ENCODE measurements around the gene GAS7.

The GAS7 gene

DNA sequence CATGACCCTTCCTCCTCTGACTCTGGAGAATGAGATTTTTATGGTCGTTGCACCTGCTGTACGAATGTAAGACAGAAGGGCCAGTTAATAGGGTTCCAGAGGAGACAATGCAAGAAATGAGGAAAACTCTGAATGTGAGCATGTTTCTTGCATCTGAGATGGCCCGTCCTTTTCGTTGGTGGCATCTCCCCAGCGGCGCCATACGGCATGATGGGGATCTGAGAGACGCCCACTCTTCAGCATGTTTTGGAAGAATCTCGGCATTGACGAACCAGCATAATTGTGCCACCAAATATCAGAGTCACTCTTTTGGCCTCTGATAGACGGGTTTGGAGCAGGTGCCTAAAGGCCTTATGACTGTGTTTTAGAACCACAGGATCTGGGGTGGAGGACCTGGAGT lies 166.8 kb downstream of the GAS7 start:
- DNase-seq (ENCODE audit: low spot score): no peak
- TF ChIP-seq, protein P1, sequence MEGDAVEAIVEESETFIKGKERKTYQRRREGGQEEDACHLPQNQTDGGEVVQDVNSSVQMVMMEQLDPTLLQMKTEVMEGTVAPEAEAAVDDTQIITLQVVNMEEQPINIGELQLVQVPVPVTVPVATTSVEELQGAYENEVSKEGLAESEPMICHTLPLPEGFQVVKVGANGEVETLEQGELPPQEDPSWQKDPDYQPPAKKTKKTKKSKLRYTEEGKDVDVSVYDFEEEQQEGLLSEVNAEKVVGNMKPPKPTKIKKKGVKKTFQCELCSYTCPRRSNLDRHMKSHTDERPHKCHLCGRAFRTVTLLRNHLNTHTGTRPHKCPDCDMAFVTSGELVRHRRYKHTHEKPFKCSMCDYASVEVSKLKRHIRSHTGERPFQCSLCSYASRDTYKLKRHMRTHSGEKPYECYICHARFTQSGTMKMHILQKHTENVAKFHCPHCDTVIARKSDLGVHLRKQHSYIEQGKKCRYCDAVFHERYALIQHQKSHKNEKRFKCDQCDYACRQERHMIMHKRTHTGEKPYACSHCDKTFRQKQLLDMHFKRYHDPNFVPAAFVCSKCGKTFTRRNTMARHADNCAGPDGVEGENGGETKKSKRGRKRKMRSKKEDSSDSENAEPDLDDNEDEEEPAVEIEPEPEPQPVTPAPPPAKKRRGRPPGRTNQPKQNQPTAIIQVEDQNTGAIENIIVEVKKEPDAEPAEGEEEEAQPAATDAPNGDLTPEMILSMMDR (IDR thresholded peaks at IDR 0.05; ENCODE audit: borderline replicate concordance, control extremely low read depth, extremely low read depth, insufficient read depth, missing control alignments): no peak

DNA sequence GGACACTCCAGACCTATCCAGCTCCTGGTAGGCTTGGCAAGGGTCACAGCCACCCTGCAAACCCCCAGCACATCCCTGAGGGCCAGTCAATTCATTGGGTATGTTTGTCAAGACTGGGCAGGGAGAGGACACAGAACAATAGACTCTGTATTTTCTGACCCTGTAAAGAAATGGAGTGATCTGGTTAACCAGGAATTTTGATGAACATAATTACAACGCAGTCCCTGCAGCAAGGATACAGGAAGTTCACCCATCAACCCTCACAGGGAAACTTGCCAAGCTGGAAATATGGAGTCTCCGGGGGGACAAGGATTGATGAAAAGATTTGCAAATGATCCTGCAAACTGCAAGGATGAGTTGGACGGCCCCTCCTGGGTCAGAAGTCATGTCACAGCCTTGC lies 167.3 kb downstream of the GAS7 start:
- DNase-seq (ENCODE audit: low spot score): no peak
- in situ Hi-C loops (cut with MboI; ENCODE audit: low sequenced_read_pairs, unreplicated experiment): no loop called here
- TF ChIP-seq, protein P1 (IDR thresholded peaks at IDR 0.05; ENCODE audit: borderline replicate concordance, control extremely low read depth, extremely low read depth, insufficient read depth, missing control alignments): no peak

More for the DNA sequence above, 166.8 kb downstream of the GAS7 start:
- in situ Hi-C loops (cut with MboI; ENCODE audit: low sequenced_read_pairs, unreplicated experiment): no loop called here

DNA sequence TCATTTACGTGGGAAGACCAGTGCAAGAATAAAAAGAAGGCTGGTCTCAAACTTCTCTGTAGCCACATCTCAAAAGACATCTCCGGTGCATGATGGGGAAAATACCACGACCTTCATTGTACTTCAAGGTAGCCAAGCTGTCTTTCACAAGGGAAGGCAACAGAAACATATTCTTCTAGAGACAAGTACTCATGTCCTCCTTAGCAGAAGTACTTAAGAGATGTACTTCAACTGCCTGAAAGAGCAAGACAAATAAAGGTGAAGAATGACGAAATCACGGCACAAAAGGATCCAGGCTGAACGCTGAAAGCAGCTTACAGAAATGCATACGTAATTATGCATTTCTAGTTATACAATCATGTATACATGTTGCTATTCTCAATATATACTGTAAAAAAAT lies 169.3 kb downstream of the GAS7 start:
- DNase-seq (ENCODE audit: low spot score): no peak
- TF ChIP-seq, protein P1 (IDR thresholded peaks at IDR 0.05; ENCODE audit: borderline replicate concordance, control extremely low read depth, extremely low read depth, insufficient read depth, missing control alignments): no peak
- in situ Hi-C loops (cut with MboI; ENCODE audit: low sequenced_read_pairs, unreplicated experiment): no loop called here

DNA sequence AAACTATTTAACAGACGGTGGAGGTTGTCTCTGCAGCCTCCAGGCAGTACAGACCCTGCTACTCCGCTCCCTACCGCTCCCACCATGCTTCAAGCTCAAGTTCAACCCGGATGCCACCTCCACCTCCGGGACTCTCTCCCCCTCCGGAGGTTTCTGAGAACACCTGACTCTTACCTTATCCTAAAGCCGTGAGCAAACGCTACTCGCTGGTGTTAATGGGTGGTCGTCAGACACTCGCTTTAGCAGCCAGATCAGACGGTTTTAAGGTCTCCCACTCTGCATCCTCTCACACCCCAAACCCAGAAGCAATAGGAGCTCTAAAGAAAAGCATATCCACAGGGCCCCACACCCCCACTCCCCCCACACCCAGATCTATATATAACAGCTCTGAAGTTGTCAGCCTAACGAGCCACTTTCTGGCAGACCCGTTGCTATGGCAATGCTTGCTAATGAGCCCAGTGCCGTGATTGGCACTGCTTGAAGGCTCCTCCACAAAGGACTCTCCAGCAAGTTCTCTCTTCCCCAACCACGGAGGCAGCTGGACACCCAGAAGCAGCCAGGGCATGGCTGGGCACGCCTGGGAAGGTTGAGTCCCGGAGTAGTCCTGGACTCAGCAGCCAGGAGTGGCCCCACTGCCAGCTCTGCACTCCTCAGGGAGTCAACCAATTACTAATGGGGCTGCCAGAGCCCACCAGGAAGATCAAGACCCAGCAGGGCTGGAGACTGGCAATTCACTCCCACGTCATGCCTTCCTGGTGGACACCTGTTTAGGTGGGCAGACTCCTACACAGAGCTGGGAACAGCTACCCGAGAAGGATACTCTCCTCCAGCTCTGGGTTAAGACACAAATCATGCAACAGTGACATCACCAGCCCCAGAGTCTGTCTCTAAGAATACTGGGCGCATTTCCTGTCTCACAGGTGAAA lies 172.2 kb downstream of the GAS7 start:
- in situ Hi-C loops (cut with MboI; ENCODE audit: low sequenced_read_pairs, unreplicated experiment): no loop called here
- no peak for DNase-seq (ENCODE audit: low spot score)
- TF ChIP-seq, protein P1 (IDR thresholded peaks at IDR 0.05; ENCODE audit: borderline replicate concordance, control extremely low read depth, extremely low read depth, insufficient read depth, missing control alignments): no peak

DNA sequence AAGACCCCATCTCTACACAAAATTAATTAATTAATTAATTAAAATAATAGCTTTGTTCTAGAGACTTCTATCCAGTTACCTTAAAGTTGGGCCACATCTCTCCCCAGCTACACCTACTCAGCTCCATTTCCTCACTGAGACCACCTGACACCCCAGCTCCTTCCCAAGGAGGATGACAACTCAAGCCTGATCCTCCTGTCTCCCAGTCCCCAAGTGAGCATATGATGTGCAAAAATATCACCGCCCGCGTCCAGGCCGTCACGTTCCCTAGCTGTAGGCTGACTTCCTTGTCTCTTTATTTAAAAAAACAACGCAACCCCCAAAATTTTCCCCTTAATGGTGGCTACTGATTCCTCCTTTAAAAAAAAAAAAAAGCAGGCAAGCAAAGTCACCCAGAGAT lies 173.2 kb downstream of the GAS7 start:
- in situ Hi-C loops (cut with MboI; ENCODE audit: low sequenced_read_pairs, unreplicated experiment): no loop called here
- DNase-seq (ENCODE audit: low spot score): no peak
- TF ChIP-seq, protein P1 (IDR thresholded peaks at IDR 0.05; ENCODE audit: borderline replicate concordance, control extremely low read depth, extremely low read depth, insufficient read depth, missing control alignments): no peak

DNA sequence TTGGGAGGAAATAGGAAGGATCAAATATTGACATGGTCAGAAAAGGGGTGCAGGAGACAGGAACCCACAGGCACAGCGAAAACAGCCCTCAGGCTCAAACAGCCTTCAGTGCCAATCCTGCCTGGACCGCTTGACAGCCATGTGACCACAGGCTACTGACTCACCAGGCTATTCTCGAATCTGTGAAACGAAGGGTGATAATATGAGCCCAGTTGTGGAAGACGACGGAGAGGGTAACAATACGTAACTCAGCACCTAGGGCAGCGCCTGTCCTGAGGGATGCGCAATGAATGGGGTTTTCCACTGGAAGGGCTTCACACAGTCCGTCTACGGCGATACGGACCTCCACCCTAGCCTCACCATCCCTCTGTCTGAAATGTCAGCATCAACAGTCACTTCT lies 176.0 kb downstream of the GAS7 start:
- TF ChIP-seq, protein P1 (IDR thresholded peaks at IDR 0.05; ENCODE audit: borderline replicate concordance, control extremely low read depth, extremely low read depth, insufficient read depth, missing control alignments): no peak
- no peak for DNase-seq (ENCODE audit: low spot score)
- in situ Hi-C loops (cut with MboI; ENCODE audit: low sequenced_read_pairs, unreplicated experiment): no loop called here
